A673 (cell line): ENCODE results near the gene DPH3. TPM values are rescaled to one million over a fixed set of nuclear protein-coding genes. Genes with fewer than 3 reads are reported as not detected.

Experiments used
- BruUV-seq: library from RNA; stranded (reverse); fragments of 400-500 nt; replicated peaks from 2 replicates; lab custom pipeline; 2021; lab: Mats Ljungman, UMichigan
- CTCF ChIA-PET: fragments of 300-600 bp; sonication (Branson Sonifier 250); formaldehyde crosslinking; loops from one replicate; lab custom pipeline; 2022; ENCODE audit warnings: antibody characterized with exemption; lab: Charles Lee
- POLR2A ChIA-PET: fragments of 300-600 bp; sonication (Branson Sonifier 250); formaldehyde crosslinking; loops from one replicate; lab custom pipeline; 2022; ENCODE audit warnings: antibody characterized with exemption; ENCODE audit not compliant: low non-redundant PET; lab: Charles Lee
- DNase-seq: peaks from one replicate; pipeline ENCODE4 v3.0.0-alpha.2; 2015; ENCODE audit warnings: low spot score
- H3K27ac ChIP-seq: fragments of 200-600 bp; sonication (generic); 2 replicates; pipeline ENCODE4 v1.5.1; 2016; ENCODE audit warnings: mixed run types, low read depth, mild to moderate bottlenecking, mixed read lengths, antibody characterized with exemption, low read length; ENCODE audit not compliant: poor library complexity, severe bottlenecking
- H3K27me3 ChIP-seq: fragments of 200-600 bp; sonication (generic); replicated peaks from 2 replicates; pipeline ENCODE4 v1.6.1; 2017; ENCODE audit warnings: mixed run types, low read depth, mild to moderate bottlenecking, mixed read lengths, antibody characterized with exemption, low read length; ENCODE audit not compliant: insufficient read depth, poor library complexity
- H3K36me3 ChIP-seq: fragments of 200-600 bp; sonication (generic); 2 replicates; pipeline ENCODE4 v1.6.1; 2016; ENCODE audit warnings: mixed run types, mild to moderate bottlenecking, mixed read lengths, antibody characterized with exemption, low read length; ENCODE audit not compliant: insufficient read depth, poor library complexity, severe bottlenecking
- H3K4me1 ChIP-seq: fragments of 200-600 bp; sonication (generic); 2 replicates; pipeline ENCODE4 v1.6.1; 2017; ENCODE audit warnings: mixed run types, mild to moderate bottlenecking, mixed read lengths, antibody characterized with exemption, low read length; ENCODE audit not compliant: insufficient read depth, poor library complexity, severe bottlenecking
- H3K4me3 ChIP-seq: fragments of 200-600 bp; sonication (generic); 2 replicates; pipeline ENCODE4 v1.5.1; 2016; ENCODE audit warnings: low read depth, mixed run types, mild to moderate bottlenecking, mixed read lengths, low read length; ENCODE audit not compliant: poor library complexity, severe bottlenecking
- H3K9me3 ChIP-seq: fragments of 200-600 bp; sonication (generic); 2 replicates; pipeline ENCODE4 v1.6.1; 2016; ENCODE audit warnings: mixed run types, low read depth, mild to moderate bottlenecking, mixed read lengths, antibody characterized with exemption, low read length; ENCODE audit not compliant: poor library complexity, severe bottlenecking
- EZH2 ChIP-seq: fragments of 200-600 bp; sonication (generic); IDR thresholded peaks from 2 replicates; pipeline ENCODE4 v1.6.1; 2017; ENCODE audit warnings: borderline replicate concordance, low read depth, mild to moderate bottlenecking, mixed read lengths, antibody characterized with exemption, low read length; ENCODE audit not compliant: poor library complexity, severe bottlenecking
- intact Hi-C: fragments of 100-400 bp; cut with micrococcal nuclease; formaldehyde crosslinking; loops from one replicate; pipeline ENCODE4 v1.10.0; 2022; ENCODE audit not compliant: unreplicated experiment
- total RNA-seq: library from RNA; stranded (reverse); gene quantifications from 2 replicates; pipeline ENCODE4 v1.2.3, GENCODE V29; 2021
- TF ChIP-seq, protein P1 (sequence below): fragments of 300-800, 200-600 bp; sonication (generic); conservative IDR thresholded peaks from 2 replicates; pipeline ENCODE4 v1.5.1; 2017; ENCODE audit warnings: low read depth, mild to moderate bottlenecking, antibody characterized with exemption, low read length, moderate library complexity, mixed read lengths

Gene DPH3
- total RNA-seq, 1 experiment from 2014 or later, result 26.4 TPM

GRCh38 chr3:16264174-16264707 is 502 bp downstream of the DPH3 start:
- POLR2A ChIA-PET, result no interaction called here
- Histone ChIP-seq H3K36me3 (peaks cover 13% of the 10 kb centered on the region), H3K27me3 (no peaks in the 10 kb centered on the region), H3K4me1 (peaks cover 12% of the 10 kb centered on the region), H3K4me3 (peak overlapping the region; percentile 85), H3K27ac (peak overlapping the region; percentile 67), H3K9me3 (no peaks in the 10 kb centered on the region)
- CTCF ChIA-PET, result interaction anchor here (1.1 kb wide), 1 partner anchor 16 kb away, joined by 3 read pairs; no protein-coding TSS in a partner anchor
- no TSS peak for BruUV-seq
- TF ChIP-seq EZH2, result no peak
- TF ChIP-seq, protein P1, sequence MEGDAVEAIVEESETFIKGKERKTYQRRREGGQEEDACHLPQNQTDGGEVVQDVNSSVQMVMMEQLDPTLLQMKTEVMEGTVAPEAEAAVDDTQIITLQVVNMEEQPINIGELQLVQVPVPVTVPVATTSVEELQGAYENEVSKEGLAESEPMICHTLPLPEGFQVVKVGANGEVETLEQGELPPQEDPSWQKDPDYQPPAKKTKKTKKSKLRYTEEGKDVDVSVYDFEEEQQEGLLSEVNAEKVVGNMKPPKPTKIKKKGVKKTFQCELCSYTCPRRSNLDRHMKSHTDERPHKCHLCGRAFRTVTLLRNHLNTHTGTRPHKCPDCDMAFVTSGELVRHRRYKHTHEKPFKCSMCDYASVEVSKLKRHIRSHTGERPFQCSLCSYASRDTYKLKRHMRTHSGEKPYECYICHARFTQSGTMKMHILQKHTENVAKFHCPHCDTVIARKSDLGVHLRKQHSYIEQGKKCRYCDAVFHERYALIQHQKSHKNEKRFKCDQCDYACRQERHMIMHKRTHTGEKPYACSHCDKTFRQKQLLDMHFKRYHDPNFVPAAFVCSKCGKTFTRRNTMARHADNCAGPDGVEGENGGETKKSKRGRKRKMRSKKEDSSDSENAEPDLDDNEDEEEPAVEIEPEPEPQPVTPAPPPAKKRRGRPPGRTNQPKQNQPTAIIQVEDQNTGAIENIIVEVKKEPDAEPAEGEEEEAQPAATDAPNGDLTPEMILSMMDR, result no peak
- no peak for DNase-seq
- intact Hi-C loops, result no loop called here

DNA sequence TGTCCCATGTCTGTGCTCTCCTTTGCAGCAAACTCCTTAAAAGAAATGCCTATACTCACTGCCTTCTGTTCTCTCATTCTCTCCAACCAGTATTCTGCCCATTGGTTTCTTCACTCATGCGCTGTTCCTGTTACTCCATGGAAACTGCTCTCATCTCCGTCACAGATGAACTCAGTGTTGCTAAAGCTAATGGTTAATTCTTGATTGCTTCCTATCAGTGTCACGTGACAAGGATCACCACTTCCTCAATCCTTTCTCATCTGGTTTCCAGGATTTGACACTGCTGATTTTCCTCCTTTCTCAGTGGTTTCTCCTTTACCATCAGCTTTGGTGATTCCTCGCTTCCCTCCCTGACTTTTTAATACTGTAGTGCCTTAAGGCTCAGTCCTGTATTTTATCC is 2.6 kb downstream of the DPH3 start:
- no peaks in the 10 kb centered on the region for H3K9me3 ChIP-seq
- H3K27me3 ChIP-seq, result no peaks in the 10 kb centered on the region
- intact Hi-C loops, result no loop called here
- H3K4me1 ChIP-seq, result peaks cover 12% of the 10 kb centered on the region
- DNase-seq, result no peak
- CTCF ChIA-PET, result no interaction called here
- no TSS peak for BruUV-seq
- no peak overlapping the region for H3K4me3 ChIP-seq
- no peak overlapping the region for H3K27ac ChIP-seq
- no peak for TF ChIP-seq EZH2
- TF ChIP-seq, protein P1, result no peak
- peaks cover 19% of the 10 kb centered on the region for H3K36me3 ChIP-seq
- POLR2A ChIA-PET, result no interaction called here

DNA sequence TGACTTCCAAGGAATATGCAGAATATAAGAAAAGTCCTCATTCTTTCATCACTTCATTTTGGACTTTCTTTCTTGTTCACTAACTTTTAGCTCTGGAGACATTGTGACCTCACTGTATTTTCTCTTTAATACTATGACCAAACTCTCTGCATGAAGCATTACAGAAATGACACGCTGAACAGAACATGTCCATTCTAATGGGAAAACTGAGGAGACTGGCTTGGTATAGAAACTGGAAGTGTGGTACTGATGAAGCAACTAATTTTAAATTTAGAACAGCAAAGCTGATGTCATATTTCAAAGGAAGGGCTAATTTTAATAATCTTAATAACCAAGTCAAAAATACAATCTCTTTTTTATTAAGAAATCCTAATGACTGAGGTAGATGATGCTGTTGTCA is 4.7 kb downstream of the DPH3 start:
- Histone ChIP-seq H3K4me3 (no peak overlapping the region), H3K4me1 (peaks cover 5% of the 10 kb centered on the region), H3K36me3 (peaks cover 19% of the 10 kb centered on the region), H3K27ac (no peak overlapping the region), H3K9me3 (no peaks in the 10 kb centered on the region), H3K27me3 (no peaks in the 10 kb centered on the region)
- no TSS peak for BruUV-seq
- ChIA-PET POLR2A (no interaction called here), CTCF (no interaction called here)
- no peak for DNase-seq
- intact Hi-C loops, result no loop called here
- no peak for TF ChIP-seq EZH2
- TF ChIP-seq, protein P1, result no peak
